SU-DHL-6 (cell line): Measurements from ENCODE around the gene RASIP1.

Source experiments
- H2AFZ ChIP-seq: fragments of 200-600 bp; sonication (generic); 2 replicates; pipeline ENCODE4 v1.6.1; 2014; ENCODE audit warnings: low read depth, mild to moderate bottlenecking, moderate library complexity, mixed read lengths, antibody characterized with exemption, low read length; ENCODE audit not compliant: severe bottlenecking
- H3F3A ChIP-seq: fragments of 200-600 bp; shearing (Covaris generic); 2 replicates; pipeline ENCODE4 v1.6.0; 2016; ENCODE audit warnings: antibody characterized with exemption, mild to moderate bottlenecking; ENCODE audit not compliant: insufficient read depth
- H3K27ac ChIP-seq: fragments of 200-600 bp; sonication (generic); 2 replicates; pipeline ENCODE4 v1.5.1; 2016; ENCODE audit warnings: low read depth, mild to moderate bottlenecking, low read length, moderate library complexity, mixed read lengths
- H3K27me3 ChIP-seq: fragments of 200-600 bp; sonication (generic), shearing (Covaris generic); 2 replicates; pipeline ENCODE4 v1.6.0; 2014; ENCODE audit warnings: mild to moderate bottlenecking, low read length
- H3K36me3 ChIP-seq: fragments of 200-600 bp; sonication (generic); 2 replicates; pipeline ENCODE4 v1.6.1; 2014; ENCODE audit warnings: mild to moderate bottlenecking, low read length, mixed read lengths
- H3K4me2 ChIP-seq: fragments of 300-600, 200-600 bp; shearing (Covaris generic), sonication (generic); 2 replicates; pipeline ENCODE4 v1.6.0; 2014; ENCODE audit warnings: low read length, low read depth, mild to moderate bottlenecking; ENCODE audit not compliant: poor library complexity, severe bottlenecking
- H3K4me3 ChIP-seq: fragments of 200-600 bp; sonication (generic); 2 replicates; pipeline ENCODE4 v1.5.1; 2014; ENCODE audit warnings: antibody characterized with exemption, low read length, mild to moderate bottlenecking, mixed read lengths; ENCODE audit not compliant: insufficient read depth, poor library complexity, severe bottlenecking
- H3K79me2 ChIP-seq: fragments of 200-600 bp; sonication (generic); 2 replicates; pipeline ENCODE4 v1.6.1; 2014; ENCODE audit warnings: mild to moderate bottlenecking, low read length, moderate library complexity; ENCODE audit not compliant: insufficient read depth
- H3K9ac ChIP-seq: fragments of 200-600 bp; sonication (generic); 2 replicates; pipeline ENCODE4 v1.7.0; 2014; ENCODE audit warnings: mild to moderate bottlenecking, low read length
- H3K9me2 ChIP-seq: fragments of 200-600 bp; sonication (generic); replicated peaks from 2 replicates; pipeline ENCODE4 v1.6.1; 2014; ENCODE audit warnings: low read length; ENCODE audit not compliant: insufficient read depth
- H3K9me3 ChIP-seq: fragments of 200-600 bp; sonication (generic); 2 replicates; pipeline ENCODE4 v1.6.1; 2014; ENCODE audit warnings: low read length, mixed read lengths; ENCODE audit not compliant: insufficient read depth
- H4K20me1 ChIP-seq: fragments of 200-600 bp; sonication (generic); 2 replicates; pipeline ENCODE4 v1.6.1; 2014; ENCODE audit warnings: low read depth, mild to moderate bottlenecking, antibody characterized with exemption, low read length, moderate library complexity, mixed read lengths
- EZH2phosphoT487 ChIP-seq: fragments of 200-600 bp; sonication (generic), shearing (Covaris generic); conservative IDR thresholded peaks from 2 replicates; pipeline ENCODE4 v1.6.1; 2018; ENCODE audit warnings: mild to moderate bottlenecking, antibody characterized with exemption, low read length, moderate library complexity, mixed read lengths
- TF ChIP-seq, protein P1 (sequence below): fragments of 200-600 bp; sonication (generic); IDR thresholded peaks from one replicate; pipeline ENCODE4 v1.5.1; 2017; ENCODE audit warnings: antibody characterized with exemption, mild to moderate bottlenecking, low read length, moderate library complexity; ENCODE audit not compliant: insufficient read depth, poor library complexity, severe bottlenecking

RASIP1 gene

GRCh38 chr19:48746110-48746509, 5.7 kb upstream of the RASIP1 start:
- H3K9me2 ChIP-seq: no peaks in the 10 kb centered on the region
- H3K79me2 ChIP-seq: no peaks in the 10 kb centered on the region
- no peaks in the 10 kb centered on the region for H4K20me1 ChIP-seq
- H3K27ac ChIP-seq: no peak overlapping the region
- no peak for TF ChIP-seq EZH2phosphoT487
- H3K36me3 ChIP-seq: no peaks in the 10 kb centered on the region
- H3K4me3 ChIP-seq: no peak overlapping the region
- H3K9me3 ChIP-seq: no peaks in the 10 kb centered on the region
- no peaks in the 10 kb centered on the region for H3K27me3 ChIP-seq
- no peak overlapping the region for H3K9ac ChIP-seq
- no peak overlapping the region for H2AFZ ChIP-seq
- no peak overlapping the region for H3K4me2 ChIP-seq
- H3F3A ChIP-seq: no peaks in the 10 kb centered on the region

DNA sequence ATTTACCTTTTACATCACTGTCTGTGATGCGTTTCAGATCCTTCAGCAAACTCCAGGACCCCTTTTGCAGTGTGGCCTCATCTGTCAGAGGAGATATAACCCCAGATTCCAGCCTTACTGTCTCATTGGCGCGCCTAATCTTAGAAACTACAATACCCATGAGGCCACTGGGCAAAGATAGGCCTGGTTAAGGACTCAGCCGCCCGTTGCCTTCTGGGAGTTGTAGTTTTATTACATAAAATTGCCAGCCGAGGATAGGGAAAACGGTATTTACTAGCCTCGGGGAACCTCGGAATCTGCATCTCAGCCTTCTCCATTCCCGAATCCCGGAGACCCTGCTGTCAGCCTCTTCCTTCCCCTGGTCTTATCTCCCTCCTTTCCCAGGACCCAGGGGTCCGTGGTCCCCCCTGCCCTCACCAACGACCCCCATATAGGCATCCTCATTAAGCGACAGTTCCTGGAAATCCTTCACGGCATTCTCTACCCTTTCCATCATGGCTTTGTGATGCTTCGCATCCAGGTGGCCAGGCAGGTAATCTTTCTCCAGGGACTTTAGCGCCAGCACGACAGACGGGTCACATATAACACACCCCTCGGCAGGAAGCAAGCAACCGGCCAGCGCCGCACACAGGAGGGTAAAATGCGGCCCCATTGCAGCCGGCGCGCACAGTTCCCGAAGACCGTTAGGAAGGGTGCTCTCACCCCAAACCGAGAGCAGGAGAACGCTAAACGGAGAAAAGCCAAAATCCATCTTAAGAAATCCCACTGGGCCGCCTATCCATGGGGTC, 5.0 kb upstream of the RASIP1 start:
- H2AFZ ChIP-seq: peak overlapping the region; percentile 50
- H3F3A ChIP-seq: no peaks in the 10 kb centered on the region
- H3K79me2 ChIP-seq: no peaks in the 10 kb centered on the region
- no peak overlapping the region for H3K9ac ChIP-seq
- no peaks in the 10 kb centered on the region for H3K36me3 ChIP-seq
- no peaks in the 10 kb centered on the region for H3K27me3 ChIP-seq
- H3K9me3 ChIP-seq: no peaks in the 10 kb centered on the region
- no peaks in the 10 kb centered on the region for H4K20me1 ChIP-seq
- no peak overlapping the region for H3K27ac ChIP-seq
- no peak overlapping the region for H3K4me3 ChIP-seq
- no peak overlapping the region for H3K4me2 ChIP-seq
- TF ChIP-seq, protein P1, sequence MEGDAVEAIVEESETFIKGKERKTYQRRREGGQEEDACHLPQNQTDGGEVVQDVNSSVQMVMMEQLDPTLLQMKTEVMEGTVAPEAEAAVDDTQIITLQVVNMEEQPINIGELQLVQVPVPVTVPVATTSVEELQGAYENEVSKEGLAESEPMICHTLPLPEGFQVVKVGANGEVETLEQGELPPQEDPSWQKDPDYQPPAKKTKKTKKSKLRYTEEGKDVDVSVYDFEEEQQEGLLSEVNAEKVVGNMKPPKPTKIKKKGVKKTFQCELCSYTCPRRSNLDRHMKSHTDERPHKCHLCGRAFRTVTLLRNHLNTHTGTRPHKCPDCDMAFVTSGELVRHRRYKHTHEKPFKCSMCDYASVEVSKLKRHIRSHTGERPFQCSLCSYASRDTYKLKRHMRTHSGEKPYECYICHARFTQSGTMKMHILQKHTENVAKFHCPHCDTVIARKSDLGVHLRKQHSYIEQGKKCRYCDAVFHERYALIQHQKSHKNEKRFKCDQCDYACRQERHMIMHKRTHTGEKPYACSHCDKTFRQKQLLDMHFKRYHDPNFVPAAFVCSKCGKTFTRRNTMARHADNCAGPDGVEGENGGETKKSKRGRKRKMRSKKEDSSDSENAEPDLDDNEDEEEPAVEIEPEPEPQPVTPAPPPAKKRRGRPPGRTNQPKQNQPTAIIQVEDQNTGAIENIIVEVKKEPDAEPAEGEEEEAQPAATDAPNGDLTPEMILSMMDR: no peak
- TF ChIP-seq EZH2phosphoT487: no peak
- H3K9me2 ChIP-seq: no peaks in the 10 kb centered on the region

- Histone ChIP-seq H4K20me1 (no peaks in the 10 kb centered on the region), H3K4me3 (no peak overlapping the region), H3K9me3 (no peaks in the 10 kb centered on the region), H3K27ac (no peak overlapping the region), H2AFZ (no peak overlapping the region), H3K4me2 (no peak overlapping the region), H3K9ac (no peak overlapping the region), H3K27me3 (no peaks in the 10 kb centered on the region), H3K9me2 (no peaks in the 10 kb centered on the region), H3K36me3 (no peaks in the 10 kb centered on the region), H3K79me2 (no peaks in the 10 kb centered on the region), H3F3A (no peaks in the 10 kb centered on the region)
- no peak for TF ChIP-seq EZH2phosphoT487
These were observed 1.7 kb upstream of the RASIP1 start for GRCh38 chr19:48742096-48742495.

DNA sequence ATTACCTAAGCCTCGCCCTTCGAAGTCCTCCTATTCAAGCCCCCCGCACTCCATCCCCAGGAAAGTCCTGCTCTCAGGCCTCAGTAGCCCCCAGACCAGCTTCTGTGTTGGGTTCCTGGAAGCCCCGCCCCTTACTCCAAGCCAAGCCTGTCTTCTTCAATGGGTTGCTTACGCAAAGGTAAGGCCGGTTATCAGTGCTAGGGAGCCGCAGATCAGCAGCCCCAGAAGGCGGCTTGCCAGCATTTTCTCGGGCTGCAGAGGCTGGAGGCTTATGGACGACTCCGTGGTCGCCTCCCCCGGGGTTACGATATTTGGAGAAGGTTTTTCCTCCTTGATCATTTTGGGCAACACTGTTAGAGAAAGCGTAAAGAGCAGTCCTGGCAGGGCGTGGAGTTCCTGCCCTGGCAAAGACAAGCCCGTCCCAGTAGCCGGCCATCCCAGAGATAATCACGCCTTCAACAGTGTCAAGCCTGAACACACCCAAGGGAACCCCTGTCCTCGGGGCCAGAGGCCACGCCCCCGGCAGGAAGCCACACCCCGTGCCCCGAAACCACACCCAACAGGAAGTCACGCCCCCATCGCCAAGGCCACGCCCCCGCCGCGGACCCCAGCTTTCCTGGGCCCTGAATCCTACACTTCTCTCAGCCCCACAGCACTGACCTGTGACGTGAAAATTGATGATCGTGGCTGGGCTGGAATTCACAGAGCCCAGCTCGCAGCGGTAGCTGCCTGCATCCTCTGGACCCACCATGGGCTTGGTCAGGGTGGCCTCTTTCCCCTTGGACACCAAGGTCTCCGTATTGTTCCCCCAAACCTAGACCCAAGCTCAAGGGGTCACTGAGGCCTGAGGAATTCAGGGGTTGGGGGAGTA, 954 bp upstream of the RASIP1 start:
- Histone ChIP-seq H3K9me2 (no peaks in the 10 kb centered on the region), H2AFZ (no peak overlapping the region), H3K36me3 (no peaks in the 10 kb centered on the region), H3K27me3 (no peaks in the 10 kb centered on the region), H3F3A (no peaks in the 10 kb centered on the region), H3K4me2 (no peak overlapping the region), H4K20me1 (no peaks in the 10 kb centered on the region), H3K79me2 (no peaks in the 10 kb centered on the region), H3K4me3 (no peak overlapping the region), H3K9ac (no peak overlapping the region), H3K9me3 (no peaks in the 10 kb centered on the region), H3K27ac (no peak overlapping the region)
- TF ChIP-seq, protein P1: no peak
- no peak for TF ChIP-seq EZH2phosphoT487
